COLO668 (cell line): Measurements from ENCODE around the gene BSN.

Source experiments
- DNase-seq: peaks from one replicate; lab custom pipeline; 2025; ENCODE audit not compliant: unreplicated experiment; lab: John Stamatoyannopoulos, UW

The BSN gene

GRCh38 chr3:49711489-49711888, 157.2 kb downstream of the BSN start:
- no peak for DNase-seq

GRCh38 chr3:49712166-49712565, 157.9 kb downstream of the BSN start:
- no peak for DNase-seq

DNA sequence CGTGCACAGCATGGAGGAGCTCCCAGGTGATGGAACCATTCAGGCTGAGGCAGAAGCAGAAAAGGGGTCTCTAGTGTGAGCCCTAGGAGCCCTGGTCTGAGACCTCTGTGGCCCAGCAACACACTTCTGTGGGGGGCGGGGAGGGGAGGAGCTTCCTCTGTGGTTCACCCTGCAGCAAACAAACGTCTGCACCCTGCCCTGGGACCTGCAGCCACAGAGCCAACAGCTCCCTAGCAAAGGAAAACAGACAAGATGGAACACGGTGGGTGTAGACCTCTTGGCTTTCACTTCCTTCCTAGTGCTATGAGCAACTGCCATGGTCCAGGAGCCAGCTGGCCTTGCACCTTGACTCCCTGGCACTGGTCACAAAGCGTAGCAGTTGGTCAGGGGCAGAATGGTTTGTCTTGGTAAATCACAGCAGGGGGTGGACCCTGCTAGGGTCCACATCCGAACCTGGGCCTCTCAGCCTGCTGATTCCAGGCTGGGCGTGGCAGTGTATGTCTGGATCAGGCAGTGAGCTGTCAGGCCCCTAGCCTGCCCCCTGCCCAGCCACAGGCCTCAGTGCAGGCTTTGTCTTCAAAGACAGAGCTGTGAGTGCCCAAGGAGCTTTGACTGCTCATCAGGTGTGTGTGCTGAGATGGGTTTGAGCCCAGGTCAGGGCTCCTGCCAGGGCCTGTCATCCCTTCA, 158.5 kb downstream of the BSN start:
- no peak for DNase-seq

- DNase-seq, result no peak
Measured at GRCh38 chr3:49713336-49714105, 159.2 kb downstream of the BSN start.

GRCh38 chr3:49714728-49715550, 160.7 kb downstream of the BSN start:
- DNase-seq, result no peak

DNA sequence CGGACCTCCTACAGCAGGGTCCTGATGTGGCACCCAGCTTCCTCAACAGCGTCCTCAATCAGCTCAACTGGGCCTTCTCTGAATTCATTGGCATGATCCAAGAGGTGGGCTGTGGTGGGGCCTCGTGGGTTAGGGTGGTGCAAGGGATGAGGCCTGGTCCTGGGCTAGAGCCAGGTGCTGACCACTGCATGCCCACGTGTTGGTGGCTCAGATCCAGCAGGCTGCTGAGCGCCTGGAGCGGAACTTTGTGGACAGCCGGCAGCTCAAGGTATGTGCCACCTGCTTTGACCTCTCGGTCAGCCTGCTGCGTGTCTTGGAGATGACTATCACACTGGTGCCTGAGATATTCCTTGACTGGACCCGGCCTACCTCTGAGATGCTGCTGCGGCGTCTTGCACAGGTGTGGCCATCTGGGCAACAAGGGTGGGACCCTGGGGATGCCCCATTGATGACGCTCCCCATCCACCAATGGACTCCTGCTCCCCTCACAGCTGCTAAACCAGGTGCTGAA, 161.4 kb downstream of the BSN start:
- DNase-seq, result no peak

DNA sequence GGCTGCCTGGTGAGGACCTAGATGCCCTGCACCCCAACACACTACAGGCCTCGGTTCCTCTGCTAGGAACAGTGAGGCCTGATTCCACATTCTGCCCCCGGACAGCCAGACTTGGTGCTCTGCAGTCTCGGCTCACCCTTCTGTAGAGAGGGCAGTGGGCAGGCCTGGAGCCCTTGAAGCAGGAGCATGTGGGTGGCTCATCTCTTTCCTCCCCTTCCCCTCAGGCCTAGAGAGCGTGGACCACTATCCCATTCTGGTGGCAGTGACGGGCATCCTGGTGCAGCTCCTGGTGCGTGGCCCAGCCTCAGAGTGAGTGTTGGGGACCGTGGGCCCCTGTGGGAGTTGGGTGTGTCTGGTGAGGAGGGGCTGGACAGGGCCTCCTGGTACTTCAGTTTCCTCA, 161.9 kb downstream of the BSN start:
- DNase-seq, result no peak

DNA sequence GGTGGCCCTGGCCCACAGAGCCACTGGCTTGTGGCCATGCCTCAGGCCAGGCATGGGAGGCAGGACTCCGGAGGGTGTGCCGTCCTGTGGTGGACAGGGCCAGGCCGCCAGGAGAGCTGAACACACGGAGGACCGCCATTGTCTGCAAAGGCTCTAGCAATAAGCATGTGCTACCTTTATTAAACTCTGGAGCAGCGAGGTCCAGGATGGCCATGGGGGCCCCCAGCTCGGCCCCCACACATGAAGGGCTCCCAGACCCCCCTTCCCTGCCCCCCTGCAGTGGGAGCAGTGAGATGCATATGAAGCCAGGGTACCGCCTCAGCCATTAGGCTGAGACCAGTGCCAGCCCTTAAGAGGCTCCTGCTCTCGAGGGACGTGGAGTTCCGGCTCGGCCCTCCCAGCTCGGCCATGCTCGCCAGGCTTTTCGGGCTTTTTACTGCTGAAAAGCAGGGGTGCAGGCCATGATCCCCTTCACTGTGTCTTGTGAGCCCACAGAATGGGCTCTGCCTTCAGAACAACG, 162.5 kb downstream of the BSN start:
- DNase-seq, result no peak

DNA sequence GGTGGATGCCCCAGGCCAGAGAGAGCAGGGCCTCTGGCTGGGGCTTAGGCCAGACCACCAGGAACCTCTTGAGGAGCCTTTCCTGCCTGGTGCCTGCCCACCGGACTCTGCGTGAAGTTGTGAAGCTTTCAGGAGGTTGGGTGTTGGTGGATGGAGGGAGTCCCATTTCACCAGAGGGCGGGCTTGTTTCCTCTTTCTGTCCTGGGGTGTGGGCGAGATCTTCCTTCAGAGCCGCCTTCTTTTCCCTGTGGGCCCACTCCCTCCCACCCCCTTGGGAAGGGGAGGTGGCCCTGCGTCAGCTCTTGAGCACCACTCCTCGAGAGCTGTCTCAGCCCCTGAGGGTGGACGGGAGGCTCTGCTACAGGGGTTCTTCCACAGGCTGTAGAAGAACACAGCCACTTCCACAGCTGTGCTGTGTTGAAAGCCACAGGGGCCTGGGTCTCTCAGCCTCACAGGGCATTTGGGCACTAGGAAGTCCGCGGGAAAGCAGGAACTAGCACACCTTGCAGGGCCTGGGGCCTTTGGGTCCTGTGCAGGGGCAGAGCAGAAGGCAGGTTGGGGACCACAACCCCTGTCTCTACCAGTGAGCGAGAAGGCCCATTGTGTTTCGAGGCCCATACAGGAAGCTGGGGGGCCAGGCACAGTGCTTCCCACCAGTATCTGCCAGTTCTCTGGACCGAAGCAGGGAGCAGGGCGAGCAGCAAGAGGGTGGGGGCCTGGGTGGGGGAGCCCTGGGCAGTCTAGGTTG, 163.1 kb downstream of the BSN start:
- DNase-seq, result no peak

DNA sequence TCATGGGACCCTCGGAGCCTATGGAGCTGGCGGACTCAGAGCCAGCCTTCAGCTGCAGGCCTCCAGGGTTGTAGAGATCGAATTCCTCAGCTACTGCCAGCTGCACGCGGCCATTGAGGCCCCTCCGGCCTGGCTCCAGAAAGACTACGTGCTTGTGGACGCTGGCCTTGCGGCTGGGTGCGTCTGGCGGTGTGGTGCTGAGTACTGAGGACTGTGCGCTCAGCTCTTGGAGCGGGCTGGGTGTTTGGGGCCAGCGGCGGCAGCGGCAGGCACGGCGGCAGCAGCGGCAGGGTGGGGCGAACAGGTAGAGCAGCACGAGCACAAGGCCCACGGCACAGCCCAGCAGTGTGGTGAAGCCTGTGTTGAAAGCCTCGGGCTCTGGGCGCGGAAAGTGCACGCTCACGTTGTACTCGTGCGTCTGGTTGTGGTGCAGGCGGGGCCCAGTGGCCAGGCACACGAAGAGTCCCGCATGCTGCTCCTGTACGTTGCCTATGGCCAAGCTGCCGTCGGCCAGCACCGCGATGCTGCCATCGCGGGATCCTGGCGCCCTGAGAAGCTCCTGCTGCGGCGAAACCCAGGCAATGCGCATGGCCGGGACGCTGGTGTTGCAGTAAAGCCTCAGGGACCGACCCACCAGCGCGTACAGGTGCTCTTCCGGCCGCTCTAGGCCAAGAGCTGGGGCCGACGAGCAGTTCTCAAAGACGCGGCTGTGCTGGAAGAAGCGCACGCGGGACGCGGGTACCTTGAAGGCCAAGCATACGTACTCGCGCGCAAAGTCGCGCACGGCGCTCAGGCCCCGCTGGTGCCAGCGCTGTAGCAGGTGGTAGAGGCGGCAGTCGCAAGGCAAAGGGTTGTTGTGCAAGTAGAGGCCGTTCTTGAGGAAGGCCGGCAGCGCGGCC, 163.9 kb downstream of the BSN start:
- DNase-seq, result no peak

- DNase-seq, result no peak
Measured at GRCh38 chr3:49718858-49719213, 164.6 kb downstream of the BSN start.

DNA sequence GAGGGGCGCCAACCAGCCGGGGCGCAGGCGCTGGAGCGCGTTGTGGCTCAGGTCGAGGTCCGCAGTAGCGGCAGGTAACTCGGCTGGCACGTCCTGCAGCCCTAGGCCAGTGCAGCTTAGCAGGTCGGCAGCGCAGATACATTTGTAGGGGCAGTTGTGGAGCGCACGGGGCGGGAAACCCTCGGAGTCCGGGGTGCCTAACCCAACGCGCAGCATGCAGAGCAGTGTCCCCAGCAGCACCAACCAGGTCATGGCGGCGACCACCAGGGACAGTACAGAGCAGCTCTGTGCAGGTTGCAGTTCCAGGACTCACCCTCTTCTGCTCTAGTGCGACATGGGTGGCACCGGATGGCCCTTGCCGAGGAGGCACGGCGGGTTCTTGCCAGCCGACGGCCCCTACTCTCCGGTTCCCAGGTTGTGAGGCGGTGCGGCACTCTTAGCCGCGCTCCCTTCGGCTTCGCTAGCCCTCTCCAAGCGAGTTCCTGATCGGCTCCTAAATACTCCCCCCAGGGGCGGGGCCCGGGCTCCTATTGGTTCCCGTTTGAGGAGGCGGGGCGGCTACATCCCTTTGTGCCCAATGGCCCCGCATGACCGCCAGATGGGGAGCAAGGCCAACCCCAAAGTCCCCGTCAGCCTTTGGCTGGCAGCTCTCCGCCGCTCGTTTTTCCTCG, 165.1 kb downstream of the BSN start, which contains the start of gene AMIGO3:
Gene AMIGO3, minus strand, starts transcription at position 471 of the 671 bp plus-strand sequence. Its CDS starts 219 bp downstream, at position 252.
- peak; percentile 86 for DNase-seq
